ENCODE data around the gene CCDC78.

- TF ChIP-seq CTCF (IDR thresholded peaks at IDR 0.05; ENCODE audit: insufficient read depth, low read length, poor library complexity, severe bottlenecking): no peak
- TF ChIP-seq EZH2phosphoT487 (conservative IDR thresholded peaks at IDR 0.05; ENCODE audit: low read length): no peak
Observed at GRCh38 chr16:679814-680624, 46.2 kb downstream of the CCDC78 start, which contains the start of gene STUB1.
